PC-3 (cell line): ENCODE data around the gene HMCN2.

ENCODE experiments used
- EZH2 ChIP-seq: fragments of 300-600 bp; sonication (generic); IDR thresholded peaks from one replicate; pipeline ENCODE4 v1.6.1; 2017; ENCODE audit warnings: antibody characterized with exemption, mild to moderate bottlenecking, low read length; ENCODE audit not compliant: unreplicated experiment
- EZH2phosphoT487 ChIP-seq: fragments of 300-600 bp; sonication (generic); IDR thresholded peaks from 2 replicates; pipeline ENCODE4 v1.6.1; 2018; ENCODE audit warnings: mild to moderate bottlenecking, antibody characterized with exemption, low read length, borderline replicate concordance
- TF ChIP-seq, protein P1 (sequence below): fragments of 300-600 bp; sonication (generic); conservative IDR thresholded peaks from 2 replicates; pipeline ENCODE4 v1.5.1; 2017; ENCODE audit warnings: antibody characterized with exemption, low read depth, mild to moderate bottlenecking, low read length

DNA sequence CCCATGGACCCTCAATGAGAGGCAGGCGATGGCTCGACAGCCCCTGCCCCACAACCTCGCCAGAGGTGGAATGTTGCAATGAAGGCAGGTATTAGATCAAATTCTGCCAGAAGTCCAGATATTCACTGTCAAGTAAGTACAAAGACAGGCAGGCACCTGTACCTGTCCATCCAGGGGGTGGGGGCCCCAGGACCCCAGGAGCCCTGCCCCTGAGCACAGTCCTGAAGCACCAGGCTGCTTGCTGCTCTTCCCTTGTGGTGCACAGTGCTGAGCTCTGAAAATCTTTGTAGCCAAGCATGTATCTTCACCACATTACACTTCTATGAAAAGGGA lies 26.2 kb upstream of the HMCN2 start:
- TF ChIP-seq, protein P1, sequence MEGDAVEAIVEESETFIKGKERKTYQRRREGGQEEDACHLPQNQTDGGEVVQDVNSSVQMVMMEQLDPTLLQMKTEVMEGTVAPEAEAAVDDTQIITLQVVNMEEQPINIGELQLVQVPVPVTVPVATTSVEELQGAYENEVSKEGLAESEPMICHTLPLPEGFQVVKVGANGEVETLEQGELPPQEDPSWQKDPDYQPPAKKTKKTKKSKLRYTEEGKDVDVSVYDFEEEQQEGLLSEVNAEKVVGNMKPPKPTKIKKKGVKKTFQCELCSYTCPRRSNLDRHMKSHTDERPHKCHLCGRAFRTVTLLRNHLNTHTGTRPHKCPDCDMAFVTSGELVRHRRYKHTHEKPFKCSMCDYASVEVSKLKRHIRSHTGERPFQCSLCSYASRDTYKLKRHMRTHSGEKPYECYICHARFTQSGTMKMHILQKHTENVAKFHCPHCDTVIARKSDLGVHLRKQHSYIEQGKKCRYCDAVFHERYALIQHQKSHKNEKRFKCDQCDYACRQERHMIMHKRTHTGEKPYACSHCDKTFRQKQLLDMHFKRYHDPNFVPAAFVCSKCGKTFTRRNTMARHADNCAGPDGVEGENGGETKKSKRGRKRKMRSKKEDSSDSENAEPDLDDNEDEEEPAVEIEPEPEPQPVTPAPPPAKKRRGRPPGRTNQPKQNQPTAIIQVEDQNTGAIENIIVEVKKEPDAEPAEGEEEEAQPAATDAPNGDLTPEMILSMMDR: no peak
- TF ChIP-seq EZH2: no peak
- no peak for TF ChIP-seq EZH2phosphoT487
